Sigmoid colon (tissue), 4 donors: ENCODE data around the gene SIGLEC9.

Experiments
- POLR2A ChIP-seq, 2 donors: fragments of 450-650 bp; IDR thresholded peaks; one replicate each; pipeline ENCODE4 v1.6.1; 2016; ENCODE audit warnings: antibody characterized with exemption in 2 of 2, mild to moderate bottlenecking in 2 of 2, moderate library complexity in 2 of 2
- POLR2AphosphoS5 ChIP-seq, 4 donors: sonication (generic); formaldehyde crosslinking; IDR thresholded peaks; one replicate each; pipeline ENCODE4 v1.6.1; 2017; ENCODE audit warnings: antibody characterized with exemption in 4 of 4
- TF ChIP-seq, protein P1 (sequence below), 4 experiments: fragments of 450-650 bp in 3 of 4; fragments of 200-600 bp in 1 of 4; IDR thresholded peaks; one replicate each; pipeline ENCODE4 v1.5.1; 2016 to 2019; ENCODE audit warnings: antibody characterized with exemption in 4 of 4, mild to moderate bottlenecking in 3 of 4, moderate library complexity in 2 of 4

- TF ChIP-seq, protein P1, sequence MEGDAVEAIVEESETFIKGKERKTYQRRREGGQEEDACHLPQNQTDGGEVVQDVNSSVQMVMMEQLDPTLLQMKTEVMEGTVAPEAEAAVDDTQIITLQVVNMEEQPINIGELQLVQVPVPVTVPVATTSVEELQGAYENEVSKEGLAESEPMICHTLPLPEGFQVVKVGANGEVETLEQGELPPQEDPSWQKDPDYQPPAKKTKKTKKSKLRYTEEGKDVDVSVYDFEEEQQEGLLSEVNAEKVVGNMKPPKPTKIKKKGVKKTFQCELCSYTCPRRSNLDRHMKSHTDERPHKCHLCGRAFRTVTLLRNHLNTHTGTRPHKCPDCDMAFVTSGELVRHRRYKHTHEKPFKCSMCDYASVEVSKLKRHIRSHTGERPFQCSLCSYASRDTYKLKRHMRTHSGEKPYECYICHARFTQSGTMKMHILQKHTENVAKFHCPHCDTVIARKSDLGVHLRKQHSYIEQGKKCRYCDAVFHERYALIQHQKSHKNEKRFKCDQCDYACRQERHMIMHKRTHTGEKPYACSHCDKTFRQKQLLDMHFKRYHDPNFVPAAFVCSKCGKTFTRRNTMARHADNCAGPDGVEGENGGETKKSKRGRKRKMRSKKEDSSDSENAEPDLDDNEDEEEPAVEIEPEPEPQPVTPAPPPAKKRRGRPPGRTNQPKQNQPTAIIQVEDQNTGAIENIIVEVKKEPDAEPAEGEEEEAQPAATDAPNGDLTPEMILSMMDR (IDR thresholded peaks at IDR 0.05) = no peak
- TF ChIP-seq POLR2A (IDR thresholded peaks at IDR 0.05) = no peak
- no peak for TF ChIP-seq POLR2AphosphoS5 (IDR thresholded peaks at IDR 0.05)
Observed at GRCh38 chr19:51101171-51101865, 23.4 kb upstream of the SIGLEC9 start.
